ENCODE data around the gene KLHL2.
"Not testable (repeated sequence)": the region's sequence is repeated elsewhere in the genome, so short reads cannot be mapped to it uniquely, and the experiment has no call there.

DNA sequence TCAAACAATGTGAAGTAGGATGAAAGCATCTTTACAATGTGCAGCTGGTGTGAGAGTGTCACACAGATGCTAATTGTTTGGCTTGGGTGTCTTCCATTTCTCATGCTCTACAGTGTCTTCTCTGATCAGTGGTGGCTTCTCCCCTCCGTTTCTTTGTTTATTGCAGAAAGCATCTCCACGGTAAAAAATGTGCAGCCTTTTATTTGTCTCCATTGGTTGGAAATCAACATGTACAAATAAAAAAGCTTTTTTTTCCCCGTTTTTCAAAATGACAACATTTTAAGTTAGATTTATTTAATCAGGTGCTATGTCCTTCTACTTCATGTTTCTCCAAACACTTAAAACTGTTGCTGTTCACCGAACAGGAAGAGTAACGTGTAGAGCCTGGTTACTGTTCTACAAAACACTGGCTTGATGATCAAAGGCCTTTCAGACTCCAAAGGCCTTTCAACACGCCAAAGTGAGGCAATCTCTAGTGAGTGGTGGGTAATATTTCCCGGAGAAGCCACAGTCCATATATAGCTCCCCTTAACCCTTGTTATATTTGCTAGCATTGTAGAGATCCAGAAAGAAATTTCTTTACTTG, 48.8 kb downstream of the KLHL2 start:
- not testable (repeated sequence) for TF ChIP-seq MZF1 (CRISPR knock-in tag; IDR thresholded peaks at IDR 0.05; ENCODE audit: borderline replicate concordance); PRDM10 (CRISPR knock-in tag; IDR thresholded peaks at IDR 0.05; ENCODE audit: low read depth); ATF1 (CRISPR knock-in tag; IDR thresholded peaks at IDR 0.05); ZFP36 (IDR thresholded peaks at IDR 0.05; ENCODE audit: borderline replicate concordance, low read depth, low read length, partially characterized antibody); ADNP (CRISPR knock-in tag; IDR thresholded peaks at IDR 0.05); ISX (CRISPR knock-in tag; conservative IDR thresholded peaks at IDR 0.05); RAD51 (IDR thresholded peaks at IDR 0.05; ENCODE audit: borderline replicate concordance); POLR2AphosphoS5 (IDR thresholded peaks at IDR 0.05; ENCODE audit: low read depth, low read length); CBFB (CRISPR knock-in tag; IDR thresholded peaks at IDR 0.05)
- TF ChIP-seq, protein P1, sequence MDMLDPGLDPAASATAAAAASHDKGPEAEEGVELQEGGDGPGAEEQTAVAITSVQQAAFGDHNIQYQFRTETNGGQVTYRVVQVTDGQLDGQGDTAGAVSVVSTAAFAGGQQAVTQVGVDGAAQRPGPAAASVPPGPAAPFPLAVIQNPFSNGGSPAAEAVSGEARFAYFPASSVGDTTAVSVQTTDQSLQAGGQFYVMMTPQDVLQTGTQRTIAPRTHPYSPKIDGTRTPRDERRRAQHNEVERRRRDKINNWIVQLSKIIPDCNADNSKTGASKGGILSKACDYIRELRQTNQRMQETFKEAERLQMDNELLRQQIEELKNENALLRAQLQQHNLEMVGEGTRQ (IDR thresholded peaks at IDR 0.05; ENCODE audit: low read depth, low read length): not testable (repeated sequence)
- TF ChIP-seq, protein P1 (CRISPR knock-in tag; IDR thresholded peaks at IDR 0.05; ENCODE audit: borderline replicate concordance): not testable (repeated sequence)
- TF ChIP-seq, protein P2, sequence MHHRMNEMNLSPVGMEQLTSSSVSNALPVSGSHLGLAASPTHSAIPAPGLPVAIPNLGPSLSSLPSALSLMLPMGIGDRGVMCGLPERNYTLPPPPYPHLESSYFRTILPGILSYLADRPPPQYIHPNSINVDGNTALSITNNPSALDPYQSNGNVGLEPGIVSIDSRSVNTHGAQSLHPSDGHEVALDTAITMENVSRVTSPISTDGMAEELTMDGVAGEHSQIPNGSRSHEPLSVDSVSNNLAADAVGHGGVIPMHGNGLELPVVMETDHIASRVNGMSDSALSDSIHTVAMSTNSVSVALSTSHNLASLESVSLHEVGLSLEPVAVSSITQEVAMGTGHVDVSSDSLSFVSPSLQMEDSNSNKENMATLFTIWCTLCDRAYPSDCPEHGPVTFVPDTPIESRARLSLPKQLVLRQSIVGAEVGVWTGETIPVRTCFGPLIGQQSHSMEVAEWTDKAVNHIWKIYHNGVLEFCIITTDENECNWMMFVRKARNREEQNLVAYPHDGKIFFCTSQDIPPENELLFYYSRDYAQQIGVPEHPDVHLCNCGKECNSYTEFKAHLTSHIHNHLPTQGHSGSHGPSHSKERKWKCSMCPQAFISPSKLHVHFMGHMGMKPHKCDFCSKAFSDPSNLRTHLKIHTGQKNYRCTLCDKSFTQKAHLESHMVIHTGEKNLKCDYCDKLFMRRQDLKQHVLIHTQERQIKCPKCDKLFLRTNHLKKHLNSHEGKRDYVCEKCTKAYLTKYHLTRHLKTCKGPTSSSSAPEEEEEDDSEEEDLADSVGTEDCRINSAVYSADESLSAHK (CRISPR knock-in tag; IDR thresholded peaks at IDR 0.05; ENCODE audit: borderline replicate concordance): not testable (repeated sequence)
- TF ChIP-seq NFIC (IDR thresholded peaks at IDR 0.05; ENCODE audit: low read length) (peak; percentile 62; the same call in 1 of the 2 replicates), TCF7L2 (IDR thresholded peaks at IDR 0.05; ENCODE audit: low read depth, low read length) (peak; percentile 62; the same call in 1 of the 2 replicates)
